Measurements from ENCODE around the gene FLYWCH1.

Gene FLYWCH1

GRCh38 chr16:2899564-2900072 lies 12.1 kb upstream of the FLYWCH1 start:
- no peak for DNase-seq

DNA sequence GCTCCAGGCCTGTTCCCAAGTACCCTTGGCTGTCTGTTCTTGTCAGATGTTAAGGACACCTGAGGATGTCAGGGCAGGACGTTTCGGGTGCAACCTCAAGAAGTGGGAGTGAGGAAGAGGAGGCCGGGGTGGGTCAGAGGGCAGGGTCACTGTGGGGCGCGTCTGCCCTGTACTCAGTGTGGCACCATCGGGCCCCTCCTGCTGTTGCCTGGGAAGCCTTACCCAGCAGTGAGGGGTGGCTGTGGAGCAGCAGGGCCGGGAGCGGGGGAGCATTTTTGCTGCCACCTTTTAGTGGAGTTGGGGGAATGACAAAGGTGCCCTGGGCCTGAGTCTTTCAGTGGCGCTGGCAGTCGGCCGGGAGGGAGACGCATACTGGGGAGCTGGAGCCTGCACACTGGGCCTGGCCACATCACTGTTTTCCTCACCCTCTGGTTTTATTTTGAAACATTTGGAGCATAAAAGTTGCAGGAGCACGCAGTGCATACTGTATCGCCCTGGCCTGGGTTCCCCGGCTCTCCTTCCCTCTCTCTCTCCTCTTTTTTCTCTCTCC lies 11.1 kb upstream of the FLYWCH1 start:
- DNase-seq: no peak

GRCh38 chr16:2902337-2903130 lies 9.2 kb upstream of the FLYWCH1 start:
- DNase-seq: no peak

DNA sequence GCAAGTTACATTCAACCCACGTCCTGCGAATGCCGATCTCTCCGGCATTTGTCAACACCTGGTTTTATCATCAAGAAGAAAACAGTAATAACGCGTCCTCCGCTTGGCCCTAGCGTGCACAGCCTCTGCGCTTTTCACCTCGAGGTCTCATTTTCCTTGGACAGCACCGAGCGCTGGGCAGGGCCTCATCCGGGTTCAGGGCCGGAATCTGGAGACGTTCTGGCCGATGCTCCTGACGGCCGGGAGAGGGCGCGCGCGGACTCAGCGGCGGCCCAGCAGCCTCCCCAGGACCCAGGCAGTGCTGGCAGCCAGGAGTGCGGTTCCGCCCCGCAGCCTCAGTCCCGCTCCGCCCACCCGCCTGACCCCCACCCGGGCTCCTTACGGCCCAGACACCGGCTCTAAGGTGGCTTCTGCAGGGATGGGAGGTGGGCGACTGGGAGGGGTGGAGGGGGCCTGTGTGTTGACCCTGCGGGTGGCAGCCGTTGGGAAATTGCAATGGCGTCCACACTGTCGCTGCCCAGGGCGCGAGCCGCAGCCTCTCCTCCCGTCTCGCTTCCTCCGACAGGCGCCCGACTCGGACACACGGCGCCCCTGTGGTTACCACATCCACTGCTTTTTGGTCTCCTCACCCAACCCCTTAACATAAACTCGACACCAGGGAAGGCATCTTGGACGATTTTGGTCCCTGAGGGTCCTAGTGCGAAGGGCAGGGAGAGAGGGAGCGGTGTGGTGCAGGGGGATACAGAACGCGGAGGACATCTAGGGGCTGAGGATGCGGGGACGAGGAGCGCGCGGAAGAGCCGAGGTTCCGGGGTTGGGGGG lies 7.4 kb upstream of the FLYWCH1 start:
- DNase-seq: peak; percentile 78

GRCh38 chr16:2904922-2905240 lies 6.8 kb upstream of the FLYWCH1 start:
- DNase-seq: no peak

GRCh38 chr16:2905241-2905987 lies 6.3 kb upstream of the FLYWCH1 start:
- DNase-seq: peak; percentile 99

DNA sequence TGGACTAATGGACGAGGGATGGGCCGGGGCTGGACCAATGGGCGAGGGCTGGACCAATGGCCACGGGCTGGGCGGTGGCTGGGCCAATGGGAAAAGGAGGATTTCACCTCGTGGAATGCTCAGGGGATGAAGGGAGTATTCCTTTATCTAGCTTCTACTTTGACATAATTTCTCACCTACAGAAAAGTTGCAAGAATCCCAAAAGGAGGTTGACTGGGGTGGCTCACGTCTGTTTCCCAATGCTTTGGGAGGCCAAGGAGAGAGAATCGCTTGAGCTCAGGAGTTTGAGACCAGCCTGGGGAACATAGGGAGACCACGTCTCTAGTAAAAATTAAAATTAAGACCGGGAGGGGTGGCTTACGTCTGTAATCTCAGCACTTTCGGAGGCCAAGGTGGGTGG lies 5.7 kb upstream of the FLYWCH1 start:
- no peak for DNase-seq

DNA sequence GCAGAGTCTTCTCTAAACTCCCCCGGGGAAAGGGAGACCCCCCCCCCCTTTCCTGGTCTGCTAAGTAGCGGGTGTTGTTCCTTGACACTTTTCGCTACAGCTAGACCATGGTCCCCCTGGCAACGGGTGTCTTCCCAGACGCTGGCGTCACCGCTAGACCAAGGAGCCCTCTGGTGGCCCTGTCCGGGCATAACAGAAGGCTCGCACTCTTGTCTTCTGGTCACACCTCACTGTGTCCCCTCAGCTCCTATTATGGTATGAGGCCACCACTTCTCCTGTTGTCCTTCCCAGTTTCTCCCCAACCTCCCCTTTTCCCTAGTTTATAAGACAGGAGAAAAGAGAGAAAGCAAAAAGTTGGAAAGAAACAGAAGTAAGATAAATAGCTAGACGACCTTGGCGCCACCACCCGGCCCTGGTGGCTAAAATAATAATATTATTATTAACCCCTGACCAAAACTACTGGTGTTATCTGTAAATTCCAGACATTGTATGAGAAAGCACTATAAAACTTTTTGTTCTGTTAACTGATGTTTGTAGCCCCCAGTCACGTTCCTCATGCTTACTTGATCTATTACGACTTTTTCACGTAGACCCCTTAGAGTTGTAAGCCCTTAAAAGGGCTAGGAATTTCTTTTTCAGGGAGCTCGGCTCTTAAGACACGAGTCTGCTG lies 4.5 kb upstream of the FLYWCH1 start:
- DNase-seq: peak; percentile 36

- peak; percentile 33 for DNase-seq
These were observed 1.2 kb upstream of the FLYWCH1 start for GRCh38 chr16:2910441-2910969.

DNA sequence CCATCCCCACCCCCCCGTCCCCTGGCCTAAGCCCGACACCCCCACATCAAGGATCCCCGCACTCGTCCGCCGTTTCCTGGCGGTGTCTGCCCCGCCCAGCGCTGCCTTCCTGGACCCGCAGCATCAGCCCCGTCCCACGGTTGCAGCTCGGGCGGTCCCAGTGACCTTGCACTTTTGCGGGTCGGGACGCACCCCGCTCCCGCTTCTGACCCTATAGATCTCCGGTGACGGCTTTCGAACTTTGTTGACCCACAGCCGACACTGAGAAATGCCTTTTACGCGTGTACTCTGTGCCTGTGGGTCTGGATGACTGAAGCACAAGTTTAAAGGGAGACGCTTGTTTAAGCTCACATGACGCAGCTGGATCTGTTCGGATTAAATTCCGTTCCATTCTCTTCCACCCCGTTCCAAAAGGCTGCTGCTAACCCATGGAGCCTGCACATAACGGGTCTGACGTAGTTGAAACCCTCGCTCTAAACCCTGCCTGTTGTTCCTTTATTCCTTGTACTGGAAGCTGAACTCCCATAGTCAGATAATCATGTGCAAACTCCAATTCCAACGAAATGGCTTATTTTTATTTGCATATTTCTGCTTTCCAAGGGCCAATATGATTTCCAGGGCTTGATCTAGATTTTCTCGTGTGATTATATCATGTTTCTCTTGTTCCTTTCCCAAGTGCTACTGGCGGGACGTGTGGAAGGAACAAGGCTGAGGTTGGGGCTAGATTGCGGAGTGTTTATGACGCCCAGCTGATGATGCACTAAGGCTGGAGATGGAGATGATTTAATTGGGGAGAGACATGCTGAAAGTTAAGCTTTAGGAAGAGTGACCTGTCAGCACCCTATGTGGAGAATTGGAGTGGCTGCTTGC lies 834 bp downstream of the FLYWCH1 start:
- peak; percentile 54 for DNase-seq

- no peak for DNase-seq
These were observed 1.9 kb downstream of the FLYWCH1 start for GRCh38 chr16:2913603-2914002.

GRCh38 chr16:2914233-2914632 lies 2.5 kb downstream of the FLYWCH1 start:
- no peak for DNase-seq

DNA sequence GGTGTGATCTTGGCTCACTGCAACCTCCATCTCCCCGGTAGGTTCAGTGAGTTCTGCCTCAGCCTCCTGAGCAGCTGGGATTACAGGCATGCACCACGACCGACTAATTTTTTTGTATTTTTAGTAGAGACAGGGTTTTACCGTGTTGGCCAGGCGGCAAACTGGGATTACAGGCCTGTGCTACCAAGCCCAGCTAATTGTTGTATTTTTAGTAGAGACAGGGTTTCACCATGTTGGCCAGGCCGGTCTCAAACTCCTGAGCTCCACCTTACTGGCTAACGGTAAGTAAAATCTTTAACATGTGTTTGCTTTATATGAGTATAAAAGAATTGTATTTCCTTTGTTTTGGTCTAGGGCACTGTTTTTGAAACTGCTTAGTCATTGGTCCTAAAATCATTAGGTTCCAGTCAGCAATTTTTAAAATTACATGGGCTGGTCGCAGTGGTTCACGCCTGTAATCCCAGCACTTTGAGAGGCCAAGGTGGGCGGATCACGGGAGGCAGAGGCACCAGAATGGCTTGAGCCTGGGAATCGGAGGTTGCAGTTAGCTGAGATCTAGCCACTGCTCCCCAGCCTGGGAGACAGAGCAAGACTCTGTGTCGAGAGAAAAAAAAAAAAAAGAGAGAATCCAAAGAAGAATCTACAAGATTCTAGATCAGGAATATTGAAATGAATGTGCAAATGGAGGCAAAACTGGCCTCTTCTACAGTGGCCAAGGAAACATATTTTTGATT lies 3.6 kb downstream of the FLYWCH1 start:
- peak; percentile 4 for DNase-seq

DNA sequence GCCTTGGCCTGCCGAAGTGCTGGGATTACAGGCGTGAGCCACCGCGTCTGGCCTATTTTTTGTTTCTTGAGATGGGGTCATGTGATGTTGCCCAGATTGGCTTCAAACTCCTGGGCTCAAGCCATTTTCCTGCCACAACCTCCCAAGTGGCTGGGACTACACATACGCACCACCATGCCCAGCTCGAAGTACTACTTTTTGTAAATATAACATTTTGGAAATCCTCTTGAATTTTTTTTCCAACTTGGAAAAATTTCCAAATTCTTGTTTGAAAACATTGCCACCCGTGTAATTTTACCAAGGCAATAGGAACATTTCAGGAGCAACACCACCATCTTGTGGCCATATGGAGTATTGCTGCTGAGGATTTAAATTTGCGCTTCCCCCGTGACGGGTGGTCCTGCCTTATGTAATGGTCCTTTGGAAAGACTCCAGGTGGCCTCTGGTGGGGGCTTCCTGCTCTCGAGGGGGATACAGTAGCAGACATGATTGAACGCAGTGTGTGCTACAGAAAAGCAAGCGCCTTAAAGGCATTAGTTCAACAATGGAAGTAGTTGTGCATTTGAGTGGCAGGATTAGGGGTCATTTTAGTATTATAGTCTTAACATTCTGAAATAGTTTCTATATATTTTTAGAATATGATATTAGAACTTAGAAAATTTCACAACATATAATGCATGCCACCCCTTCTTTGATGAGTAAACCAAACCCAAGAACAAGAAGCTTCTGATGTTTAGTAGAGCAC lies 8.0 kb downstream of the FLYWCH1 start:
- DNase-seq: peak; percentile 65

- no peak for DNase-seq
These were observed 11.8 kb downstream of the FLYWCH1 start for GRCh38 chr16:2923481-2923880.

DNA sequence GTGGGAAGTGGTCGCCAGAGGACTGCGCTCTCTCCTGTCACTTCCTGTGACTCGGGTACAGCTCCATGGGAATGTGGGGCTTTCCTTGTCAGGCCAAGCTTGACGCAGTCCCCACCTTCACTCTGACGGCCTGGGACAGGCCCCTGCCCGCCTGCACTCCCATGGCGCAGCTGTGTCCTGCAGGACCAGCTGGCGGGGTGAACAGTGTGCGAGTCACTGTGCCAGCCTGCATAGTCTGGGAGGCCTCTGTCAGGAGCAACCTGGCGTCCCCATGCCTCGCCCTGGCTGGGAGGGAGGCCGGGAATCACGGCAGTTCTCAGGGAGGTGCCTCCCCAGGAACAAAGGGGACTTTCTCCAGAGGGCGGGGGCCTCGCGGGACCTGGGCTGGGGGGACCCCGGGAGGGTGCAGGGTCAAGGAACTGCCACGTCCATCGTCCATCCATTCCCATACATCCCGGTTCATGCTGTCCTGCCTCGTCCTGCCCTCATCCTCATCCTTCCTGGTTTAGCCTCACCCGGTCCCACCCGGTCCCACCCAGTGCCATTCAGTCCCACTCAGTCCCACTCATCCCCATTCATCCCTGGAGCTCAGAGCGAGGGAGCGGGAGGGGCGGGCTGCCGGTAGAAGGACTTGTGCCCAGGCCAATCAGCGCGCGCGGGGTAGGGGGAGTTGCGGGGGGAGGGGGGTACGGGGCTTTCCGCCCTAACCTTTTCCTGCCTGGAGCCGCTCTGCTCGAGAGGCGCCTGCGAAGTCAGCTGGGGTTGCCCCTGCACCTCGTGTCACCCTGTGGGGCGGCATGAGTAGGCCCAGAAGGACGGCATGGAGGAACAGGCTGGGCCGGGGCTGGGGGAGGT lies 13.4 kb downstream of the FLYWCH1 start:
- no peak for DNase-seq

DNA sequence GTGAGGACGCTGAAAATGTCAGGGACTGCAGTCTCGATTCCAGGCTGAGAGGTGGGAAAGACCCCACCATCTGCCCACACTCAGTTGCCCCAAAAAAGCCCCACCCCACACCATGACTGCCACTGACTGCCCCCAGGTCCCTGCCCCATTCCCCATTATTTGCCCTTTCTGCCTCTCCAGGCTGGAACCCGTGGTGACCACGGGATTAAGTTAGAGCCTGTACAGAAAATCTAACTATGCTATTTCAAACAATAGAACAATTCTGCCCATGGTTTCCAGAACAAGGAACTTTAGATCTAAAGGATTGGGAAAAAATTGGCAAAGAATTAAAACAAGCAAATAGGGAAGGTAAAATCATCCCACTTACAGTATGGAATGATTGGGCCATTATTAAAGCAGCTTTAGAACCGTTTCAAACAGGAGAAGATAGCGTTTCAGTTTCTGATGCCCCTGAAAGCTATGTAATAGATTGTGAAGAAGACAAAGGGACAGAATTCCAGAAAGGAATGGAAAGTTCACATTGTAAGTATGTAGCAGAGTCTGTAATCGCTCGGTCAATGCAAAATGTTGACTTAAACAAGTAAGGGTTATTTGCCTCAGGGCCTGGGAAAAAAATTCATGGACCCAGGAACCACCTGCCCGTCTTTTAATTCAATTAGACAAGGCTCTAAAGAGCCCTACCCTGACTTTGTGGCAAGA lies 14.4 kb downstream of the FLYWCH1 start:
- no peak for DNase-seq

GRCh38 chr16:2926650-2926999 lies 14.9 kb downstream of the FLYWCH1 start:
- DNase-seq: no peak

Measured in fibroblast of skin of abdomen (primary cell).